Measurements from ENCODE around the gene ZDHHC14.
"Not testable (repeated sequence)": the region's sequence is repeated elsewhere in the genome, so short reads cannot be mapped to it uniquely, and the experiment has no call there.

The ZDHHC14 gene

GRCh38 chr6:157402996-157403685, 22.2 kb downstream of the ZDHHC14 start:
- no peak for TF ChIP-seq CTCF (IDR thresholded peaks at IDR 0.05; ENCODE audit: poor library complexity, severe bottlenecking)
- no peak for ATAC-seq (ENCODE audit: low read depth)
- Histone ChIP-seq H3K27ac (ENCODE audit: poor library complexity, severe bottlenecking) (no peak overlapping the region), H3K36me3 (ENCODE audit: low read depth) (no peaks in the 10 kb centered on the region), H3K27me3 (ENCODE audit: insufficient read depth, poor library complexity, severe bottlenecking) (no peaks in the 10 kb centered on the region), H3K9me3 (ENCODE audit: severe bottlenecking) (no peaks in the 10 kb centered on the region), H3K4me3 (ENCODE audit: severe bottlenecking) (no peak overlapping the region), H3K4me1 (ENCODE audit: insufficient read depth, poor library complexity, severe bottlenecking) (peaks cover 5% of the 10 kb centered on the region)
- no peak for DNase-seq (ENCODE audit: low spot score)

- Histone ChIP-seq H3K9me3 (ENCODE audit: severe bottlenecking) (no peaks in the 10 kb centered on the region), H3K27ac (ENCODE audit: poor library complexity, severe bottlenecking) (no peak overlapping the region), H3K27me3 (ENCODE audit: insufficient read depth, poor library complexity, severe bottlenecking) (no peaks in the 10 kb centered on the region), H3K4me1 (ENCODE audit: insufficient read depth, poor library complexity, severe bottlenecking) (peaks cover 5% of the 10 kb centered on the region), H3K4me3 (ENCODE audit: severe bottlenecking) (no peak overlapping the region), H3K36me3 (ENCODE audit: low read depth) (no peaks in the 10 kb centered on the region)
- no peak for TF ChIP-seq CTCF (IDR thresholded peaks at IDR 0.05; ENCODE audit: poor library complexity, severe bottlenecking)
- ATAC-seq (ENCODE audit: low read depth) (no peak), DNase-seq (ENCODE audit: low spot score) (no peak)
Observed at GRCh38 chr6:157403686-157404051, 22.7 kb downstream of the ZDHHC14 start.

- H3K4me1 ChIP-seq (ENCODE audit: insufficient read depth, poor library complexity, severe bottlenecking) = peaks cover 5% of the 10 kb centered on the region
- H3K4me3 ChIP-seq (ENCODE audit: severe bottlenecking) = no peak overlapping the region
- no peaks in the 10 kb centered on the region for H3K27me3 ChIP-seq (ENCODE audit: insufficient read depth, poor library complexity, severe bottlenecking)
- no peak for DNase-seq (ENCODE audit: low spot score)
- peak; percentile 98 for ATAC-seq (ENCODE audit: low read depth)
- H3K9me3 ChIP-seq (ENCODE audit: severe bottlenecking) = no peaks in the 10 kb centered on the region
- no peak for TF ChIP-seq CTCF (IDR thresholded peaks at IDR 0.05; ENCODE audit: poor library complexity, severe bottlenecking)
- H3K36me3 ChIP-seq (ENCODE audit: low read depth) = no peaks in the 10 kb centered on the region
- no peak overlapping the region for H3K27ac ChIP-seq (ENCODE audit: poor library complexity, severe bottlenecking)
Observed at GRCh38 chr6:157405986-157406385, 25.0 kb downstream of the ZDHHC14 start.

GRCh38 chr6:157406661-157407060, 25.7 kb downstream of the ZDHHC14 start:
- Histone ChIP-seq H3K27me3 (ENCODE audit: insufficient read depth, poor library complexity, severe bottlenecking) (no peaks in the 10 kb centered on the region), H3K4me1 (ENCODE audit: insufficient read depth, poor library complexity, severe bottlenecking) (peaks cover 5% of the 10 kb centered on the region), H3K9me3 (ENCODE audit: severe bottlenecking) (no peaks in the 10 kb centered on the region), H3K27ac (ENCODE audit: poor library complexity, severe bottlenecking) (no peak overlapping the region), H3K36me3 (ENCODE audit: low read depth) (no peaks in the 10 kb centered on the region), H3K4me3 (ENCODE audit: severe bottlenecking) (no peak overlapping the region)
- DNase-seq (ENCODE audit: low spot score) (no peak), ATAC-seq (ENCODE audit: low read depth) (no peak)
- no peak for TF ChIP-seq CTCF (IDR thresholded peaks at IDR 0.05; ENCODE audit: poor library complexity, severe bottlenecking)

- H3K4me3 ChIP-seq (ENCODE audit: severe bottlenecking) = no peak overlapping the region
- TF ChIP-seq CTCF (IDR thresholded peaks at IDR 0.05; ENCODE audit: poor library complexity, severe bottlenecking) = no peak
- peaks cover 5% of the 10 kb centered on the region for H3K4me1 ChIP-seq (ENCODE audit: insufficient read depth, poor library complexity, severe bottlenecking)
- DNase-seq (ENCODE audit: low spot score) (no peak), ATAC-seq (ENCODE audit: low read depth) (no peak)
- no peaks in the 10 kb centered on the region for H3K36me3 ChIP-seq (ENCODE audit: low read depth)
- H3K27me3 ChIP-seq (ENCODE audit: insufficient read depth, poor library complexity, severe bottlenecking) = no peaks in the 10 kb centered on the region
- no peaks in the 10 kb centered on the region for H3K9me3 ChIP-seq (ENCODE audit: severe bottlenecking)
- H3K27ac ChIP-seq (ENCODE audit: poor library complexity, severe bottlenecking) = no peak overlapping the region
Observed at GRCh38 chr6:157407646-157408045, 26.7 kb downstream of the ZDHHC14 start.

- not testable (repeated sequence) for H3K27me3 ChIP-seq (ENCODE audit: insufficient read depth, poor library complexity, severe bottlenecking); ATAC-seq (ENCODE audit: low read depth); DNase-seq (ENCODE audit: low spot score); H3K9me3 ChIP-seq (ENCODE audit: severe bottlenecking); H3K4me1 ChIP-seq (ENCODE audit: insufficient read depth, poor library complexity, severe bottlenecking); H3K27ac ChIP-seq (ENCODE audit: poor library complexity, severe bottlenecking); H3K4me3 ChIP-seq (ENCODE audit: severe bottlenecking); H3K36me3 ChIP-seq (ENCODE audit: low read depth)
Observed at GRCh38 chr6:157408427-157408826, 27.4 kb downstream of the ZDHHC14 start.
